ENCODE measurements around the gene GNAQ. TPM values are rescaled to one million over a fixed set of nuclear protein-coding genes. Genes with fewer than 3 reads are reported as not detected.

The GNAQ gene
- polyA plus RNA-seq, 1 of the 3 experiments (the other 2 are of a cell fraction) = 20.9 TPM

GRCh38 chr9:78009186-78009585 lies 22.4 kb downstream of the GNAQ start:
- no peaks in the 10 kb centered on the region for H3K27me3 ChIP-seq (ENCODE audit: insufficient read depth)
- no peak overlapping the region for H3K27ac ChIP-seq (ENCODE audit: low read depth in 2 of 2, low read length in 1 of 2)
- H3K4me3 ChIP-seq (ENCODE audit: low read depth in 2 of 2, low read length in 1 of 2) = no peak overlapping the region
- no peak overlapping the region for H3K9ac ChIP-seq
- 92% methylated on average over 4 of the region's 4 CpGs for WGBS (ENCODE audit: low lambda C conversion rate)
- no peak overlapping the region for H3K4me2 ChIP-seq
- ChIA-PET POLR2A (no interaction called here), CTCF (no interaction called here)
- H4K20me1 ChIP-seq (ENCODE audit: insufficient read depth) = peaks cover 57% of the 10 kb centered on the region
- H2AFZ ChIP-seq (ENCODE audit: low read depth) = no peak overlapping the region
- no peak for TF ChIP-seq SIN3A (IDR thresholded peaks at IDR 0.05; ENCODE audit: borderline replicate concordance, low read depth, low read length)
- TF ChIP-seq MEF2A (IDR thresholded peaks at IDR 0.05; ENCODE audit: borderline replicate concordance, low read depth) = no peak
- no peak for TF ChIP-seq NFIC (IDR thresholded peaks at IDR 0.05; ENCODE audit: borderline replicate concordance)
- no peak for TF ChIP-seq FOSL2 (IDR thresholded peaks at IDR 0.05; ENCODE audit: borderline replicate concordance, low read depth)
- TF ChIP-seq RFX5 (IDR thresholded peaks at IDR 0.05; ENCODE audit: low read length) = no peak
- no peak for TF ChIP-seq GABPA (IDR thresholded peaks at IDR 0.05; ENCODE audit: low read depth)
- TF ChIP-seq FOXJ3 (CRISPR knock-in tag; IDR thresholded peaks at IDR 0.05) = no peak
- TF ChIP-seq ELF1 (IDR thresholded peaks at IDR 0.05) = no peak
- no peaks in the 10 kb centered on the region for H3K36me3 ChIP-seq (replicated peaks in 1 of 2; ENCODE audit: control insufficient read depth in 1 of 2, insufficient read depth in 2 of 2, low read length in 1 of 2)
- no peaks in the 10 kb centered on the region for H3K9me2 ChIP-seq
- peaks cover 96% of the 10 kb centered on the region for H3K79me2 ChIP-seq (ENCODE audit: insufficient read depth)
- no peaks in the 10 kb centered on the region for H3K9me3 ChIP-seq
- no peak for DNase-seq
- peaks cover 9 to 32% of the 10 kb centered on the region in 2 experiments; a peak in 3 of 4 replicates for H3K4me1 ChIP-seq (ENCODE audit: control insufficient read depth in 1 of 2, insufficient read depth in 2 of 2, low read depth in 1 of 2, low read length in 1 of 2)
- peaks cover 5% of the 10 kb centered on the region for H3F3A ChIP-seq (replicated peaks; ENCODE audit: insufficient read depth)

- H3K79me2 ChIP-seq (ENCODE audit: insufficient read depth) = peaks cover 100% of the 10 kb centered on the region
- H3K9me3 ChIP-seq = no peaks in the 10 kb centered on the region
- no peak for DNase-seq
- H3K27ac ChIP-seq (ENCODE audit: low read depth in 2 of 2, low read length in 1 of 2) = no peak overlapping the region
- H3K4me1 ChIP-seq (ENCODE audit: control insufficient read depth in 1 of 2, insufficient read depth in 2 of 2, low read depth in 1 of 2, low read length in 1 of 2) = peaks cover 15 to 38% of the 10 kb centered on the region in 2 experiments
- no peak overlapping the region for H3K4me2 ChIP-seq
- H4K20me1 ChIP-seq (ENCODE audit: insufficient read depth) = peaks cover 43% of the 10 kb centered on the region
- H3K9me2 ChIP-seq = no peaks in the 10 kb centered on the region
- no peak for TF ChIP-seq JUND (IDR thresholded peaks at IDR 0.05)
- TF ChIP-seq NFIC (IDR thresholded peaks at IDR 0.05; ENCODE audit: borderline replicate concordance) = no peak
- TF ChIP-seq MAX (IDR thresholded peaks at IDR 0.05; ENCODE audit: low read depth) = no peak
- no peak for TF ChIP-seq NRF1 (IDR thresholded peaks at IDR 0.05; ENCODE audit: low read depth, low read length)
- no peak for TF ChIP-seq EP300 (IDR thresholded peaks at IDR 0.05; ENCODE audit: borderline replicate concordance in 1 of 2, low read depth in 1 of 2, low read length in 1 of 2)
- TF ChIP-seq SIN3A (IDR thresholded peaks at IDR 0.05; ENCODE audit: borderline replicate concordance, low read depth, low read length) = no peak
- TF ChIP-seq GATA2 (CRISPR knock-in tag; IDR thresholded peaks at IDR 0.05) = no peak
- no peak for TF ChIP-seq ELF1 (IDR thresholded peaks at IDR 0.05)
- no peak for TF ChIP-seq FOSL2 (IDR thresholded peaks at IDR 0.05; ENCODE audit: borderline replicate concordance, low read depth)
- TF ChIP-seq PBX3 (IDR thresholded peaks at IDR 0.05) = no peak
- no peak for TF ChIP-seq IRF3 (IDR thresholded peaks at IDR 0.05; ENCODE audit: low read depth, low read length)
- no peak for TF ChIP-seq USF1 (IDR thresholded peaks at IDR 0.05; ENCODE audit: borderline replicate concordance, low read depth)
- no peak for TF ChIP-seq GABPA (IDR thresholded peaks at IDR 0.05; ENCODE audit: low read depth)
- TF ChIP-seq USF2 (IDR thresholded peaks at IDR 0.05; ENCODE audit: borderline replicate concordance, low read depth, low read length) = no peak
- TF ChIP-seq RCOR1 (IDR thresholded peaks at IDR 0.05; ENCODE audit: low read length) = no peak
- no peak for TF ChIP-seq CTCF (IDR thresholded peaks at IDR 0.05)
- no peak for TF ChIP-seq RXRA (IDR thresholded peaks at IDR 0.05; ENCODE audit: borderline replicate concordance, low read depth)
- no peak for TF ChIP-seq FOXJ3 (CRISPR knock-in tag; IDR thresholded peaks at IDR 0.05)
- no peak for TF ChIP-seq FOXM1 (IDR thresholded peaks at IDR 0.05; ENCODE audit: low read depth)
- H3F3A ChIP-seq (replicated peaks; ENCODE audit: insufficient read depth) = peaks cover 15% of the 10 kb centered on the region
- H3K9ac ChIP-seq = no peak overlapping the region
- CTCF ChIA-PET = interaction anchor here (0.9 to 2.2 kb wide), 2 partner anchors 10 to 29 kb away, joined by 4 to 6 read pairs; no protein-coding TSS in a partner anchor
- POLR2A ChIA-PET = no interaction called here
- H3K4me3 ChIP-seq (ENCODE audit: low read depth in 2 of 2, low read length in 1 of 2) = no peak overlapping the region
- WGBS (ENCODE audit: low lambda C conversion rate) = 84% methylated on average over 1 of the region's 1 CpG
- H2AFZ ChIP-seq (ENCODE audit: low read depth) = no peak overlapping the region
- H3K27me3 ChIP-seq (ENCODE audit: insufficient read depth) = no peaks in the 10 kb centered on the region
- H3K36me3 ChIP-seq (replicated peaks in 1 of 2; ENCODE audit: control insufficient read depth in 1 of 2, insufficient read depth in 2 of 2, low read length in 1 of 2) = no peaks in the 10 kb centered on the region
Observed at GRCh38 chr9:78006734-78007133, 24.9 kb downstream of the GNAQ start.

Measured in SK-N-SH (cell line).